HFFc6 (cell line): Measurements from ENCODE around the gene GNG3. TPM values are rescaled to one million over a fixed set of nuclear protein-coding genes. Genes with fewer than 3 reads are reported as not detected.

Source experiments
- DNase-seq: peaks from one replicate; pipeline ENCODE4 v3.0.0-alpha.2; 2018
- H3K27ac Mint-ChIP-seq: 2 replicates; pipeline ENCODE4 v1.8.0; 2020; ENCODE audit warnings: mild to moderate bottlenecking, mixed read lengths
- H3K27me3 Mint-ChIP-seq: 2 replicates; pipeline ENCODE4 v1.8.0; 2021; ENCODE audit warnings: mild to moderate bottlenecking, moderate library complexity, mixed read lengths; ENCODE audit not compliant: insufficient read depth
- H3K36me3 Mint-ChIP-seq: 2 replicates; pipeline ENCODE4 v1.8.0; 2021; ENCODE audit warnings: low read depth, mixed read lengths
- H3K4me1 Mint-ChIP-seq: 2 replicates; pipeline ENCODE4 v1.8.0; 2020; ENCODE audit warnings: low read depth, mixed read lengths
- H3K4me3 Mint-ChIP-seq: 2 replicates; pipeline ENCODE4 v1.8.0; 2020; ENCODE audit warnings: mild to moderate bottlenecking, moderate library complexity, mixed read lengths
- H3K9me3 Mint-ChIP-seq: 2 replicates; pipeline ENCODE4 v1.8.0; 2020; ENCODE audit warnings: mild to moderate bottlenecking, mixed read lengths
- long read RNA-seq: library from polyadenylated mRNA; unstranded; transcript quantifications from one replicate; pipeline ENCODE4 v2.0.0, GENCODE V29; 2019
- total RNA-seq, 6 experiments: library from RNA; stranded (reverse); fragmentation: NEBNext Ultra II Directional; extraction: Animal tissue kit (Norgen Biotek cat#: 25700); gene quantifications; 2 replicates in 1 of 6; 3 replicates in 5 of 6; pipeline ENCODE4 v1.2.3, GENCODE V29; 2021
- TF ChIP-seq, protein P1 (sequence below): fragments of 200-600 bp; sonication (generic); IDR thresholded peaks from 2 replicates; pipeline ENCODE4 v1.5.0; 2021; ENCODE audit warnings: antibody characterized with exemption, mild to moderate bottlenecking

GNG3 gene
- total RNA-seq, result not detected
- long read RNA-seq, result 0 reads

DNA sequence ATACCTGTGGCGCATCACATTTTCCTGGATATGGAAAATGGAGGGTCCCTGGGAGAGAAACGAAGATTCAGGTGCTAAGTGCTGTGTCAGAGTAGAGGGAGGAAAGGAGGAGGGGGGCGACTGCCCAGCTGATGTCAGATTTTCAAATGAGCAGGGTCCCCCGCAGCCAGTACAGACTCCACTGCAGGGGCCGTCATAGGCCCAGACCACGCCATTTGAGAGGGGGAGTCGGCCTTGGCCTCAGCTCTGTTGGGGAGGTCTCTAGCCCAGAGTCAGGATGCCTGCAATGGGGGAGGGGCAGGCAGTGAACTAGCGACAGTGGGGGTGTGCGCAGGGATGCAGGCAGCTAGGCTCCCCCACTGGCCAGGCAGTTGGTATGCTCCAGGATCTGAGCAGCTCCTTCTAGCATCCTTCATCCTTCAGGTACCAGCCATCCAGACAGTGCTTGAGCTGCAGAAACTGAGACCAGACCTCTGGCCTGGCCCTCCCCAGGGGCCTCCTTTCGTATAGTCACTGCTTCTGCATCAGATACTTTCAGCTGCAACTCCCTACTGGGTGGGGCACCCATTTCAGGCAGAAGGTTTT lies at the start of gene GNG3, which contains the start of gene BSCL2:
Gene GNG3, plus strand, starts transcription at position 400 of the 585 bp plus-strand sequence. CDS start 620 bp downstream, outside the sequence.
Gene BSCL2, minus strand, starts transcription at position 148 of the 585 bp plus-strand sequence. CDS start 229 bp downstream, outside the sequence.
- H3K36me3 Mint-ChIP-seq, result peaks cover 29% of the 10 kb centered on the region
- TF ChIP-seq, protein P1, sequence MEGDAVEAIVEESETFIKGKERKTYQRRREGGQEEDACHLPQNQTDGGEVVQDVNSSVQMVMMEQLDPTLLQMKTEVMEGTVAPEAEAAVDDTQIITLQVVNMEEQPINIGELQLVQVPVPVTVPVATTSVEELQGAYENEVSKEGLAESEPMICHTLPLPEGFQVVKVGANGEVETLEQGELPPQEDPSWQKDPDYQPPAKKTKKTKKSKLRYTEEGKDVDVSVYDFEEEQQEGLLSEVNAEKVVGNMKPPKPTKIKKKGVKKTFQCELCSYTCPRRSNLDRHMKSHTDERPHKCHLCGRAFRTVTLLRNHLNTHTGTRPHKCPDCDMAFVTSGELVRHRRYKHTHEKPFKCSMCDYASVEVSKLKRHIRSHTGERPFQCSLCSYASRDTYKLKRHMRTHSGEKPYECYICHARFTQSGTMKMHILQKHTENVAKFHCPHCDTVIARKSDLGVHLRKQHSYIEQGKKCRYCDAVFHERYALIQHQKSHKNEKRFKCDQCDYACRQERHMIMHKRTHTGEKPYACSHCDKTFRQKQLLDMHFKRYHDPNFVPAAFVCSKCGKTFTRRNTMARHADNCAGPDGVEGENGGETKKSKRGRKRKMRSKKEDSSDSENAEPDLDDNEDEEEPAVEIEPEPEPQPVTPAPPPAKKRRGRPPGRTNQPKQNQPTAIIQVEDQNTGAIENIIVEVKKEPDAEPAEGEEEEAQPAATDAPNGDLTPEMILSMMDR, result no peak
- H3K27ac Mint-ChIP-seq, result peak within 1 kb of the TSS; percentile 95
- peak within 1 kb of the TSS; percentile 94 for H3K4me3 Mint-ChIP-seq
- H3K4me1 Mint-ChIP-seq, result peaks cover 39% of the 10 kb centered on the region
- no peaks in the 10 kb centered on the region for H3K9me3 Mint-ChIP-seq
- peaks cover 5% of the 10 kb centered on the region for H3K27me3 Mint-ChIP-seq
- DNase-seq, result no peak

DNA sequence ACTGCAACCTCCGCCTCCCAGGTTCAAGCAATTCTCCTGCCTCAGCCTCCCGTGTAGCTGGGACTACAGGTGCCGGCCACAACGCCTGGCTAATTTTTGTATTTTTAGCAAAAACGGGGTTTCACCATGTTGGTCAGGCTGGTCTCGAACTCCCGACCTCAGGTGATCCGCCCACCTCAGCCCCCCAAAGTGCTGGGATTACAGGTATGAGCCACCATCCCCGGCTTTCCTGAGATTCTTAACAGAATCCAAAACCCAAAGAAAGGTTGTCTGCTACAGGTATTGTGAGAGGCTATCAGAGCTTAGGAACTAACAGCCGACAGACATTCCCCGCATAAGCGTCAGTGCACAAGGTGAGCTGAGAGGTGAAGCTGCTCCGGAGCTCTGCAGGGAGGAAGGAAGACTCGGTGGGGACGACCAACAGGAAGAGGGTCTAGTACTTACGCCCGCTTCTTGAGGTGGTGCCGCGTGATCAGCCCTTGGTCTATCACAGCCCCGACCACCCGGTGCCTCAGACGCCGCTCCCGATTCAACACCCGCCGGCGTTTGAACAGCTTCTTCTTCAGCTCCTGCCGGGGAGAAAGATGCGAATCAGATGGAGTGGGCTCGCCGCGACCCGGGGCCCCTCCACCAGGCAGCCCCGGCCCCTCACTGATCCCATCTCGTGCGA lies 42.9 kb upstream of the GNG3 start:
- Mint-ChIP-seq H3K9me3 (peaks cover 5% of the 10 kb centered on the region; the same call in 1 of the 2 replicates), H3K4me1 (peaks cover 18% of the 10 kb centered on the region), H3K27ac (peak overlapping the region; percentile 96), H3K4me3 (peak overlapping the region; percentile 99), H3K27me3 (peaks cover 8% of the 10 kb centered on the region), H3K36me3 (peaks cover 30% of the 10 kb centered on the region)
- TF ChIP-seq, protein P1, result no peak
- no peak for DNase-seq

DNA sequence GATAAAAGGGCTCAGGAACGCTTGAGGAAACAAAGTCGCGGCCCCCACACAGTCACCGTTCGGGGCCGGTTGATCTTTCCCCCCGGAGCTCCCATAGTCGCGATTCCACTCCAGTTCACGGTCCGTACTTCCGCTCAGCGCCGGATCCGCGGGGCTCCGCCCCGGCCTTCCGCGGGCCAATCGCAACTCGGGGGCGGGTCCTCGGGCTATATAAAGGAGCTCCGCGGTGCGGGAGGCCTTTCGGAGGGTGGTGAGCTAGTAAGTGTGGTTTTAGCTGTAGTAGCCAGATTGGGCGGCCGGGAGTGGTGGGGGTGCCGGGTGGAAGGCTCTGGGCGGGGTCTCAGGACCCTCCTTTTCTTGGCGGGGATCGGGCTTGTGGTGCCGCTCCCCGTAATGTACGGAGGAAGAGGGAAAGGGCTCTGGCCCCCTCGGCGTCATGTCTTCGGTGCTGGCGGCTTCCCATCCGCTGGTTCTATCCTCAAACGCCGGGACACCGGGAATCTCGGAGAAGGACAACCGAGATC lies 42.3 kb upstream of the GNG3 start, which contains the start of the genes C11orf98 and CSKMT:
Gene C11orf98, minus strand, starts transcription at position 136 of the 524 bp plus-strand sequence. Its CDS starts 41 bp downstream, at position 95.
Gene CSKMT, plus strand, starts transcription at position 238 of the 524 bp plus-strand sequence. CDS start 568 bp downstream, outside the sequence.
- TF ChIP-seq, protein P1, result no peak
- peaks cover 30% of the 10 kb centered on the region for H3K36me3 Mint-ChIP-seq

DNA sequence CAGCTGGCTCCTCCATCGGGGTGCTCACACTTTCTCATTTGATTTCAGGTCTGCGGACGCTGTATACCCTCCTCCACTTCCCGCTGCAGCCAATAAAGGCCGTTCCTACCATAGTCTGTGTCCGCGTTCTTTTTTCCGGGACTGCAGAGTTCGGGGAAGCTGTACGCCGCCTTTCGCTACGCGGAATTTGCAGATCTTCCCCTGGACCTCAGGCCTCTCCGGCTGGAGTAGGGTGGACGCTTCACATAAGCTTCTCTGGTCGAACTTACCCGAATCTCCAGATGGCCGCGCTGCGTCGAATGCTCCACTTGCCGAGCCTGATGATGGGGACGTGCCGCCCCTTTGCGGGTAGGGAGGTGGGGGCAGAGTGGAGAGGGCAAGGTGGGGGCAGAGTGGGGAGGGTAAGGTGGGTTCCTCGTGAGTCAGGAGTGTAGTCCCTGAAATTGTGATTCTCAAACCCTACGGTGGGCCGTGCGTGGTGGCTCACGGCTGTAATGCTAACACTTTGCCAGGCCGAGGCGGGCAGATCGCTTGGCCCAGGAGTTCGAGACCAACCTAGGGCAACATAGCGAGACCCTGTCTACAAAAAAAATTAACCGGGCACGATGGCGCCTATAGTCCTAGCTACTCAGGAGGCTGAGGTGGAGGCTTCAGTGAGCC lies 41.7 kb upstream of the GNG3 start:
- peaks cover 10% of the 10 kb centered on the region for H3K27me3 Mint-ChIP-seq
- peaks cover 5% of the 10 kb centered on the region; the same call in 1 of the 2 replicates for H3K9me3 Mint-ChIP-seq
- TF ChIP-seq, protein P1, result no peak
- H3K4me3 Mint-ChIP-seq, result peak overlapping the region; percentile 99
- H3K36me3 Mint-ChIP-seq, result peaks cover 30% of the 10 kb centered on the region
- DNase-seq, result no peak
- peaks cover 26% of the 10 kb centered on the region for H3K4me1 Mint-ChIP-seq
- H3K27ac Mint-ChIP-seq, result peak overlapping the region; percentile 96

More for the DNA sequence above, 42.3 kb upstream of the GNG3 start, which contains the start of the genes C11orf98 and CSKMT:
- Mint-ChIP-seq H3K27ac (peak within 1 kb of the TSS; percentile 96), H3K27me3 (peaks cover 8% of the 10 kb centered on the region), H3K9me3 (peaks cover 5% of the 10 kb centered on the region; the same call in 1 of the 2 replicates), H3K4me1 (peaks cover 24% of the 10 kb centered on the region), H3K4me3 (peak within 1 kb of the TSS; percentile 99)
- peak; percentile 92 for DNase-seq
